NCI-H2171 treated with DMSO at 0.1 percent for 48 hours (cell line): ENCODE measurements around the gene NR2C1.
A peak's percentile ranks its signal among the peaks of the same experiment; 100 is the strongest.
"Not testable (repeated sequence)": the region's sequence is repeated elsewhere in the genome, so short reads cannot be mapped to it uniquely, and the experiment has no call there.

Experiments used
- DNase-seq: peaks from one replicate; lab custom pipeline; 2025; lab: John Stamatoyannopoulos, UW

The NR2C1 gene

GRCh38 chr12:95072900-95073697 lies at the start of gene NR2C1:
Gene NR2C1 (minus strand): TSS chr12:95073618. CDS start chr12:95067384, 6,234 bp downstream.
- peak; percentile 95 for DNase-seq

GRCh38 chr12:95118788-95119179 lies 45.4 kb upstream of the NR2C1 start:
- DNase-seq, result no peak

DNA sequence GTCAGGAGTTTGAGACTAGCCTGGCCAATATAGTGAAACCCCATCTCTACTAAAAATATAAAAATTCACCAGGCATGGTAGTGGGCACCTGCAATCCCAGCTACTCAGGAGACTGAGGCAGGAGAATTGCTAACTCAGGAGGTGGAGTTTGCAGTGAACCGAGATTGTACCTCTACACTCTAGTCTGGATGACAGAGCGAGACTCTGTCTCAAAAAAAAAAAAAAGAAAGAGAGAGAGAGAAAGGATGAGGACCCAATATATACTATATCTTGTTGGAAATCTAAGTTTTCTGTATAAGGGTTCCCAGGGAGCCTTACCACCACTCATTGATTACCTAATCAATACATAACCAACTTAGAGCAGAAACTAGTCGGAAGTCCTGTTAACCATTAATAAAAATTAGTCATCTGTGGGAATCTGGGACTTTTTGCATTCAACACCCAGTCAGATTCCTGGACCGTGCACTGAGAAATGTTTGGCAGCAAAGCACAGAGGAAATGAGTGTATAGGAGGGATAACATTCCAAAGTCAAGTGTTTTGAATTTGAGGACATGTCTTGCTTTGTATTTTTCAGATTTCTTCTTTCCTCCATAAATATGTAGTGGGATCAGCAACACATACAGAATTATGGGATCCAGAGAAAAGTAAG lies 44.8 kb upstream of the NR2C1 start:
- DNase-seq, result no peak

GRCh38 chr12:95117178-95117599 lies 43.8 kb upstream of the NR2C1 start:
- peak; percentile 76 for DNase-seq

GRCh38 chr12:95116773-95117172 lies 43.4 kb upstream of the NR2C1 start:
- no peak for DNase-seq

- no peak for DNase-seq
Measured at GRCh38 chr12:95116341-95116740, 42.9 kb upstream of the NR2C1 start.

- no peak for DNase-seq
Measured at GRCh38 chr12:95115641-95116040, 42.2 kb upstream of the NR2C1 start.

DNA sequence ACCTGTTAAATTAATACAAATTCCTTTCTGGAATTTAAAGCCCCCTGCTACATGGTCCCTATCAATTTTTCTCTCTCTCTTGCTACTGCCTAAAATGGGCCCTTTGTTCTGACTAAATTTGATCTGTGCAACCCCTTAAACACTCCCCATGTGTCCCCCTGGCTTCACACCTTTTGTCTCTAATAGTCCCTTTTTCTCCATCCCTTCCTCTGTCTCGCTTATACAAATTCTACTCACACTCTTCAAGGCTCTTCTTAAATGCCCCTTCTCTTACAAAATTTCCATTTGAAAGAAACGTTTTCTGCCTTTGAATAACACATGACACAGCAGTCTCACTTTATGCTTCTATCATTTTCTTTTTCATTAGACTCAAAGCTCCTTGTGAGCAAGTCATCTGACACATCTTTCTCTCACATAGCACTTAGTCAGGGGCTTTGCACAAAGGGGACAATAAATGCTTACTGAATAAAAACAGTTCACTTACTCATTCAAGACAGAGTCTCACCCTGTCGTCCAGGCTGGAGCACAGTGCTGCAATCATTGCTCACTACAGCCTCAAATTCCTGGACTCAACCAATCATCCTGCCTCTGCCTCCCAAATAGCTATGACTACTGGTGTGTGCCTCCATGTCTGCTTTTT lies 41.5 kb upstream of the NR2C1 start:
- no peak for DNase-seq

GRCh38 chr12:95107362-95107761 lies 33.9 kb upstream of the NR2C1 start:
- no peak for DNase-seq

GRCh38 chr12:95105540-95105939 lies 32.1 kb upstream of the NR2C1 start:
- no peak for DNase-seq

- no peak for DNase-seq
Measured at GRCh38 chr12:95104919-95105452, 31.6 kb upstream of the NR2C1 start.

- DNase-seq, result peak; percentile 86
Measured at GRCh38 chr12:95102916-95103671, 29.7 kb upstream of the NR2C1 start.

DNA sequence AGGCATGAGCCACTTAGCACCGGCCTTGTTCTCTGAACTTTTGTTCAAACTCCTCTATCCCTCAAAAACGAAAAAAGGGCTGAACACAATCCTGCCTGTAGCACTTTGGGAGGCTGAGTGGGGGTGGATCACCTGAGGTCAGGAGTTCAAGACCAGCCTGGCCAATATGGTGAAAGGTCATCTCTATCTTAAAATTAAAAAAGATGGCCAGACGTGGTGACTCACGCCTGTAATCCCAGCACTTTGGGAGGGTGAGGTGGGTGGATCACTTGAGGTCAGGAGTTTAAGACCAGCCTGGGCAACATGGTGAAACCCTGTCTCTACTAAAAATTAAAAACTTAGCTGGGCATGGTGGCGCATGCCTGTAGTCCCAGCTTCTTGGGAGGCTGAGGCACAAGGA lies 28.5 kb upstream of the NR2C1 start:
- DNase-seq, result not testable (repeated sequence)

DNA sequence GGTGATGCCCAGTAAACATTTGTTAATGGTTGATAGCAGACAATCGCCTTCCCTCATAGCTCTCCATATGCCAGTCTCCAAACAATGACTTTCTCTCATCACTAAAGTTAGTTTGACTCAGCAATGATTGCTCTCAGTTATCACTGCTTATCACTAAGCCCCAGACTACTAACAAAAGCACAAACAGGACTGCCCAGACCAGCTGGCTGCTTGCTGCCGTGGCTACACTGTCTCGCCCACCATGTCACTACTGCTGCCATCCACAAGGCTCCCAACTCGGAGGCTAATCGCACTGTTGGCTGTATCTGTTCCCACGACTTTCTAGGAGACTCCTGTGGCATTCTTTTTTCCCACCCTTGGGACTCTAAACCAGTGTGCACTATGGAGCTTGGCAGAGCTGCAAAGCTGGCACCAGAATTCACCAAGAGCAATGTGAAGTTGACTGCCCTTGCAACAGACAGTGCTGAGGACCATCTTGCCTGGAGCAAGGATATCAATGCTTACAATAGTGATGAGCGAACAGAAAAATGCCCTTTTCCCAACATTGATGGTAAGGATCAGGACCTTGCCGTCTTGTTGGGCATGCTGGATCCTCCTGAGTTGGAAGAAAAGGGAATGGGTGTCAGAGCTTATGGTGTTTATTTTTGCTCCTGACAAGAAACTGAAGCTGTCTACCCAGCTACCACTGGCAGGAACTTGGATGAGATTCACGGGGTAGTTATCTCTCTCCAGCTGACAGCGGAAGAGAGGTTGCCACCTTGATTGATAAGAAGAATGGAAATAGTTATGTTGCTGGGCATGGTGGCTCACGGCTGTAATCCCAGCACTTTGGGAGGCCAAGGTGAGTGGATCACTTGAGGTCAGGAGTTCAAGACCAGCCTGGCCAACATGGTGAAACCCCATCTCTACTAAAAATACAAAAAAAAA lies 27.1 kb upstream of the NR2C1 start:
- no peak for DNase-seq

DNA sequence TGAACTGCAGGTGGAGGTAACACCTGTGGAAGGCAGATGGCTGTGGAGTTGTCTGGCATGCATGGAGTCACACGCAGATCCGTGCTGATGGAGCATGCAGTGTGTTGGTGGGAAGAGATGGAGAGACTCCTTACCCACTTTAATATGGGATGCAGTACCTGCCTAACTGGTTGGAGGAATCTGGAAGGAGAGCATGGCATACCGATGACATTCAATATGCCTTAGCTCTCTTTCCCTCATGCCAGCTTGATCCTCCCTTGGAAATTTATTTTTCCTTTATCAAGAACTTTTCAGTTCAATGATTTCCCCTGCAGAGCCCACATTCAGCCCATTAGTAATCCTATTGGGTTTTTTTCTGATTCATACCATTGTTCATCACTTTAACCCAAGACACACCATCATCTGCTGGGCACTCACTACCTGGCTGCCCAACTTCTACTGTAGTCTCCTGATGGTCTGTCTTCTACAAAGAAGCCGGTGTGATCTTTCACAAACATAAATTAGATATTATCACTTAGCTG lies 25.9 kb upstream of the NR2C1 start:
- no peak for DNase-seq

DNA sequence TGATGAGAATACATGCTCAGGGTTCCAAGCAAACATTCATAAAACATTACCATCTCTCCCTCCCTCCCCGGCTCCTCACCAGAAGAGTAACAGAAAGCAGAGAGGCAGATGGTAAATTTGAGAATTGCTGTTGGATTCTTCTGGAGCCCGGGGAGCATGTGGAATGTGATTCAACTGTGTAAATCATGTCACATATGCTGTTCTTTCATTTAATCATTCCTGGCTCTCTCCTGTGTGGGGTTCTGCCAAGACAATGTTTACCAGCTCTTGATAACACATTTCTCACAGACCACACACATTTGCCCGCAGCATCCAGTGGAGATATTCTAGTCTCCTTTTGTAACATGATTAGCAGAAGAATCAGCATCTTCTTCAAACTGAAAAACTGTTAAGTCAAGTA lies 23.4 kb upstream of the NR2C1 start:
- DNase-seq, result peak; percentile 81

- DNase-seq, result peak; percentile 29
Measured at GRCh38 chr12:95096378-95096777, 23.0 kb upstream of the NR2C1 start.

- not testable (repeated sequence) for DNase-seq
Measured at GRCh38 chr12:95095866-95096265, 22.4 kb upstream of the NR2C1 start.

DNA sequence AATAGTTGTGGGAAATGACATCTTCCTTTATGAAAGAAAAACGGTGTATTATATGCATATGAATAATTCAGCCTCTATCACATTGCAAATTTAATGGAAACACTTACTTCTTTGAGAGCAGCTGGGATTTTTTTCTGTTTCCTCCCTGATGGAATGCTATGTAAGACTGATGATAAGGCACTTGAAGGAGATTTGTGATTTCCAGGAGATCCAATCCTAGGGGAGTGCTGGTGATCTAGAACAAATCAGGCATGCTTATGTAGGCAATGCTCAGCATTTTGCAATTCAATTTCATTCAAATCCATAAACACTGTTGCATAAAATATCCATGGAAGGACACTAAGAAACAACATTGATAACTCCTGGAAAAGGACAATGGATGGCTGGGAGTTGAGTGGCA lies 16.0 kb upstream of the NR2C1 start:
- DNase-seq, result no peak

GRCh38 chr12:95088379-95088778 lies 15.0 kb upstream of the NR2C1 start:
- DNase-seq, result no peak

- DNase-seq, result no peak
Measured at GRCh38 chr12:95085612-95086011, 12.2 kb upstream of the NR2C1 start.
